HepG2 (cell line): ENCODE measurements around the gene C1orf159. TPM values are rescaled to one million over a fixed set of nuclear protein-coding genes. Genes with fewer than 3 reads are reported as not detected.

Source experiments
- ATM ChIP-seq: fragments of 450-650 bp; IDR thresholded peaks from 2 replicates; pipeline ENCODE4 v1.7.1; 2017; ENCODE audit warnings: mild to moderate bottlenecking, borderline replicate concordance
- BCLAF1 ChIP-seq: fragments of 450-650 bp; IDR thresholded peaks from 2 replicates; pipeline ENCODE4 v1.6.1; 2017; ENCODE audit warnings: mild to moderate bottlenecking
- MXI1 ChIP-seq: IDR thresholded peaks from 3 replicates; pipeline ENCODE4 v1.6.1; 2012; ENCODE audit warnings: low read depth, low read length, inconsistent platforms, borderline replicate concordance
- NFYC ChIP-seq: IDR thresholded peaks from 2 replicates; pipeline ENCODE4 v1.6.1; 2016; ENCODE audit warnings: missing genetic modification reagents, missing compliant biosample characterization
- NR2C2 ChIP-seq: sonication (generic); formaldehyde crosslinking; IDR thresholded peaks from 2 replicates; pipeline ENCODE4 v1.4.0; 2020; ENCODE audit warnings: missing genetic modification reagents, mild to moderate bottlenecking, moderate library complexity, borderline replicate concordance
- NR3C1 ChIP-seq: sonication (generic); formaldehyde crosslinking; IDR thresholded peaks from 2 replicates; pipeline ENCODE4 v1.4.0; 2020; ENCODE audit warnings: missing genetic modification reagents
- SALL2 ChIP-seq: sonication (generic); formaldehyde crosslinking; IDR thresholded peaks from 2 replicates; pipeline ENCODE4 v1.8.1; 2023; ENCODE audit warnings: mild to moderate bottlenecking, missing genetic modification reagents, inconsistent platforms
- TCF7 ChIP-seq: sonication (generic); IDR thresholded peaks from 2 replicates; pipeline ENCODE4 v1.6.1; 2016; ENCODE audit warnings: antibody characterized with exemption, low read depth
- YEATS2 ChIP-seq: sonication (generic); formaldehyde crosslinking; IDR thresholded peaks from 2 replicates; pipeline ENCODE4 v1.4.0; 2020; ENCODE audit warnings: missing genetic modification reagents, borderline replicate concordance
- ZBTB7B ChIP-seq: sonication (generic); formaldehyde crosslinking; IDR thresholded peaks from 2 replicates; pipeline ENCODE4 v1.4.0; 2020; ENCODE audit warnings: missing genetic modification reagents
- ZFP37 ChIP-seq: sonication (generic); formaldehyde crosslinking; IDR thresholded peaks from 2 replicates; pipeline ENCODE4 v1.4.0; 2020; ENCODE audit warnings: missing genetic modification reagents, borderline replicate concordance
- ZMYM3 ChIP-seq: sonication (generic); formaldehyde crosslinking; IDR thresholded peaks from 2 replicates; pipeline ENCODE4 v1.5.1; 2020; ENCODE audit warnings: mild to moderate bottlenecking, missing genetic modification reagents
- ZNF510 ChIP-seq: sonication (generic); formaldehyde crosslinking; IDR thresholded peaks from 2 replicates; pipeline ENCODE4 v1.4.0; 2020; ENCODE audit warnings: low read depth, mild to moderate bottlenecking, missing genetic modification reagents
- polyA plus RNA-seq, 8 experiments: library from polyadenylated mRNA; depleted of rRNA in 3 of 8; stranded (reverse) in 7 of 8; unstranded in 1 of 8; fragments of >200 nt; fragmentation: Illumina TruSeq in 4 of 8; extraction: Trizol in 4 of 8; gene quantifications; 2 replicates each; pipeline versions ENCODE4 v1.2.1 to v1.2.3, GENCODE V29; 2011 to 2016; ENCODE audit warnings: low read depth in 4 of 8, missing spikeins in 1 of 8, mixed read lengths in 1 of 8; ENCODE audit not compliant: insufficient read depth in 1 of 8
- total RNA-seq, 5 experiments: library from RNA; depleted of rRNA; stranded (reverse); fragments of >200 nt; fragmentation: Illumina TruSeq; extraction: Trizol; gene quantifications; 2 replicates each; pipeline ENCODE4 v1.2.3, GENCODE V29; 2016; ENCODE audit warnings: low read depth in 1 of 5
- TF ChIP-seq, protein P1 (sequence below): sonication (generic); formaldehyde crosslinking; IDR thresholded peaks from 2 replicates; pipeline ENCODE4 v1.4.0; 2020; ENCODE audit warnings: low read depth, missing genetic modification reagents
- TF ChIP-seq, protein P2 (sequence below), 2 experiments: sonication (generic) in 1 of 2; formaldehyde crosslinking in 1 of 2; IDR thresholded peaks; 2 replicates each; pipeline versions ENCODE4 v1.4.0 to v1.6.1; 2018 to 2020; ENCODE audit warnings: missing genetic modification reagents in 2 of 2, borderline replicate concordance in 1 of 2, low read depth in 1 of 2, mild to moderate bottlenecking in 1 of 2, missing biosample characterization in 1 of 2
- TF ChIP-seq, protein P3 (sequence below): IDR thresholded peaks from 2 replicates; pipeline ENCODE4 v1.6.1; 2012; ENCODE audit warnings: low read depth, low read length, improper control_type of control experiment
- TF ChIP-seq, protein P4 (sequence below): sonication (generic); formaldehyde crosslinking; IDR thresholded peaks from 2 replicates; pipeline ENCODE4 v1.5.0; 2020; ENCODE audit warnings: missing genetic modification reagents

Gene C1orf159
- total and polyA plus RNA-seq, 2 of the 13 experiments (the other 11 are each of a cell fraction or from before 2014, with no cell fraction given) = 3.8 to 6.7 TPM

GRCh38 chr1:1058088-1058905 lies 57.6 kb downstream of the C1orf159 start (continued):
- TF ChIP-seq, protein P1, sequence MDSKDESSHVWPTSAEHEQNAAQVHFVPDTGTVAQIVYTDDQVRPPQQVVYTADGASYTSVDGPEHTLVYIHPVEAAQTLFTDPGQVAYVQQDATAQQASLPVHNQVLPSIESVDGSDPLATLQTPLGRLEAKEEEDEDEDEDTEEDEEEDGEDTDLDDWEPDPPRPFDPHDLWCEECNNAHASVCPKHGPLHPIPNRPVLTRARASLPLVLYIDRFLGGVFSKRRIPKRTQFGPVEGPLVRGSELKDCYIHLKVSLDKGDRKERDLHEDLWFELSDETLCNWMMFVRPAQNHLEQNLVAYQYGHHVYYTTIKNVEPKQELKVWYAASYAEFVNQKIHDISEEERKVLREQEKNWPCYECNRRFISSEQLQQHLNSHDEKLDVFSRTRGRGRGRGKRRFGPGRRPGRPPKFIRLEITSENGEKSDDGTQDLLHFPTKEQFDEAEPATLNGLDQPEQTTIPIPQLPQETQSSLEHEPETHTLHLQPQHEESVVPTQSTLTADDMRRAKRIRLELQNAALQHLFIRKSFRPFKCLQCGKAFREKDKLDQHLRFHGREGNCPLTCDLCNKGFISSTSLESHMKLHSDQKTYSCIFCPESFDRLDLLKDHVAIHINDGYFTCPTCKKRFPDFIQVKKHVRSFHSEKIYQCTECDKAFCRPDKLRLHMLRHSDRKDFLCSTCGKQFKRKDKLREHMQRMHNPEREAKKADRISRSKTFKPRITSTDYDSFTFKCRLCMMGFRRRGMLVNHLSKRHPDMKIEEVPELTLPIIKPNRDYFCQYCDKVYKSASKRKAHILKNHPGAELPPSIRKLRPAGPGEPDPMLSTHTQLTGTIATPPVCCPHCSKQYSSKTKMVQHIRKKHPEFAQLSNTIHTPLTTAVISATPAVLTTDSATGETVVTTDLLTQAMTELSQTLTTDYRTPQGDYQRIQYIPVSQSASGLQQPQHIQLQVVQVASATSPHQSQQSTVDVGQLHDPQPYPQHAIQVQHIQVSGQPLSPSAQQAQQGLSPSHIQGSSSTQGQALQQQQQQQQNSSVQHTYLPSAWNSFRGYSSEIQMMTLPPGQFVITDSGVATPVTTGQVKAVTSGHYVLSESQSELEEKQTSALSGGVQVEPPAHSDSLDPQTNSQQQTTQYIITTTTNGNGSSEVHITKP = no peak
- TF ChIP-seq ZNF510 (CRISPR knock-in tag) (peak; percentile 57; the same call in 1 of the 2 replicates), ZBTB7B (CRISPR knock-in tag) (peak; percentile 80), TCF7 (no peak), YEATS2 (CRISPR knock-in tag) (0 out of 2 replicates have a peak, but pooled peaks have one; percentile 13), MXI1 (peak; percentile 76; the same call in 1 of the 3 replicates), ZMYM3 (peak; percentile 67), BCLAF1 (no peak), NFYC (CRISPR knock-in tag) (no peak), NR3C1 (no peak), NR2C2 (CRISPR knock-in tag) (peak; percentile 80), ATM (no peak), SALL2 (CRISPR knock-in tag) (0 out of 2 replicates have a peak, but pooled peaks have one; percentile 53), ZFP37 (peak; percentile 47; the same call in 1 of the 2 replicates)
- TF ChIP-seq, protein P2, sequence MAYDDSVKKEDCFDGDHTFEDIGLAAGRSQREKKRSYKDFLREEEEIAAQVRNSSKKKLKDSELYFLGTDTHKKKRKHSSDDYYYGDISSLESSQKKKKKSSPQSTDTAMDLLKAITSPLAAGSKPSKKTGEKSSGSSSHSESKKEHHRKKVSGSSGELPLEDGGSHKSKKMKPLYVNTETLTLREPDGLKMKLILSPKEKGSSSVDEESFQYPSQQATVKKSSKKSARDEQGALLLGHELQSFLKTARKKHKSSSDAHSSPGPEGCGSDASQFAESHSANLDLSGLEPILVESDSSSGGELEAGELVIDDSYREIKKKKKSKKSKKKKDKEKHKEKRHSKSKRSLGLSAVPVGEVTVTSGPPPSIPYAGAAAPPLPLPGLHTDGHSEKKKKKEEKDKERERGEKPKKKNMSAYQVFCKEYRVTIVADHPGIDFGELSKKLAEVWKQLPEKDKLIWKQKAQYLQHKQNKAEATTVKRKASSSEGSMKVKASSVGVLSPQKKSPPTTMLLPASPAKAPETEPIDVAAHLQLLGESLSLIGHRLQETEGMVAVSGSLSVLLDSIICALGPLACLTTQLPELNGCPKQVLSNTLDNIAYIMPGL (CRISPR knock-in tag; IDR thresholded peaks at IDR 0.05; ENCODE audit: borderline replicate concordance in 1 of 2, low read depth in 1 of 2) = peak; percentile 52 to 56; a peak in 2 of 4 replicates
- TF ChIP-seq, protein P3, sequence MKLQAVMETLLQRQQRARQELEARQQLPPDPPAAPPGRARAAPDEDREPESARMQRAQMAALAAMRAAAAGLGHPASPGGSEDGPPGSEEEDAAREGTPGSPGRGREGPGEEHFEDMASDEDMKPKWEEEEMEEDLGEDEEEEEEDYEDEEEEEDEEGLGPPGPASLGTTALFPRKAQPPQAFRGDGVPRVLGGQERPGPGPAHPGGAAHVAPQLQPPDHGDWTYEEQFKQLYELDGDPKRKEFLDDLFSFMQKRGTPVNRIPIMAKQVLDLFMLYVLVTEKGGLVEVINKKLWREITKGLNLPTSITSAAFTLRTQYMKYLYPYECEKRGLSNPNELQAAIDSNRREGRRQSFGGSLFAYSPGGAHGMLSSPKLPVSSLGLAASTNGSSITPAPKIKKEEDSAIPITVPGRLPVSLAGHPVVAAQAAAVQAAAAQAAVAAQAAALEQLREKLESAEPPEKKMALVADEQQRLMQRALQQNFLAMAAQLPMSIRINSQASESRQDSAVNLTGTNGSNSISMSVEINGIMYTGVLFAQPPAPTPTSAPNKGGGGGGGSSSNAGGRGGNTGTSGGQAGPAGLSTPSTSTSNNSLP = no peak
- TF ChIP-seq, protein P4, sequence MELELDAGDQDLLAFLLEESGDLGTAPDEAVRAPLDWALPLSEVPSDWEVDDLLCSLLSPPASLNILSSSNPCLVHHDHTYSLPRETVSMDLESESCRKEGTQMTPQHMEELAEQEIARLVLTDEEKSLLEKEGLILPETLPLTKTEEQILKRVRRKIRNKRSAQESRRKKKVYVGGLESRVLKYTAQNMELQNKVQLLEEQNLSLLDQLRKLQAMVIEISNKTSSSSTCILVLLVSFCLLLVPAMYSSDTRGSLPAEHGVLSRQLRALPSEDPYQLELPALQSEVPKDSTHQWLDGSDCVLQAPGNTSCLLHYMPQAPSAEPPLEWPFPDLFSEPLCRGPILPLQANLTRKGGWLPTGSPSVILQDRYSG (CRISPR knock-in tag) = no peak
